DMS114 treated with DMSO at 0.1 percent for 48 hours (cell line): ENCODE measurements around the gene MPND.
A peak's percentile ranks its signal among the peaks of the same experiment; 100 is the strongest.

ENCODE experiments used
- DNase-seq: peaks from one replicate; lab custom pipeline; 2025; ENCODE audit not compliant: unreplicated experiment; lab: John Stamatoyannopoulos, UW

Gene MPND

GRCh38 chr19:4400135-4400936, 57.0 kb downstream of the MPND start, which contains the start of gene SH3GL1:
SH3GL1 (minus strand) TSS chr19:4400547; CDS start chr19:4400368, 179 bp downstream.
- DNase-seq = peak; percentile 71

DNA sequence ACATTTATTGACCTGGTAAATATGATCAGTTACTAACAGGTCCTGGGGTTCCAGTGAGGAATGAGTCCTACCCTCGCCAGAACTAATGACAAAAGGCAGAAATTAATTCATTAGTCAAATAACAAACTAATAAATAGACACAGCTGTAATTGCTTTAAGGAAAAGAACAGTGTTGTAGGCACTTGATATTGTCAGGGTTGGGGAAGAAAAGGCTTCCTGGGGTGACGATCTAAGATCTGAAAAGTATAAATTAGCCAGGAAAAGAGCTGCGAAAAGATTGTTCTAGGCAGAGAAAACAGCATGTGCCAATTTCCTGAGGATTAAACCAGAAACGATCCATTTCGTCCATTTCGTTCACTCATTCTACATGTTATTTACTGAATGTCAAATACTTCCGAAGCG, 58.4 kb downstream of the MPND start:
- DNase-seq = no peak

- DNase-seq = peak; percentile 95
Measured at GRCh38 chr19:4402171-4403004, 59.0 kb downstream of the MPND start, which contains the start of gene CHAF1A. CHAF1A (plus strand) TSS chr19:4402640; CDS start chr19:4402763, 123 bp downstream.

GRCh38 chr19:4403005-4403761, 59.8 kb downstream of the MPND start:
- DNase-seq = no peak

- no peak for DNase-seq
Measured at GRCh38 chr19:4405977-4406376, 62.6 kb downstream of the MPND start.

DNA sequence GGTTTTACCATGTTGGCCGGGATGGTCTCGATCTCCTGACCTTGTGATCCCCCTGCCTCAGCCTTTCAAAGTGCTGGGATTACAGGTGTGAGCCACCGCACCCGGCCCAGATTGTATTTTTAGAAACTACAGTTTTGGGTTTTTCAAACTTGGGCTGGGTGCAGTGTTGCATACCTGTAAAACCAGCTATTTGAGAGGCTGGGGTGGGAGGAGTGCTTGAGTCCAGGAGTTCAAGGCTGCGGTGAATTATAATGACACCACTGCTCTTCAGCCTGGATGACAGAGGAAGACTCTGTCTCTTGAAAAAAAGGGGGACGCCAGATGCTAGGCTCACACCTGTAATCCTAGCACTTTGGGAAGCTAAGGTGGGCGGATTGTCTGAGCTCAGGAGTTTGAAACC, 63.3 kb downstream of the MPND start:
- no peak for DNase-seq

- DNase-seq = no peak
Measured at GRCh38 chr19:4409123-4409933, 66.0 kb downstream of the MPND start.
